Nephron (organoid): ENCODE results near the gene KCNK7.

Source experiments
- H3K27ac Mint-ChIP-seq, 3 experiments: 2 replicates each; pipeline ENCODE4 v1.8.0; 2020; ENCODE audit warnings: mixed read lengths in 3 of 3, mild to moderate bottlenecking in 2 of 3, moderate library complexity in 1 of 3
- H3K27me3 Mint-ChIP-seq: 2 replicates; pipeline ENCODE4 v1.8.0; 2021; ENCODE audit warnings: low read depth, mild to moderate bottlenecking, moderate library complexity, mixed read lengths
- H3K36me3 Mint-ChIP-seq: 2 replicates; pipeline ENCODE4 v1.8.0; 2020; ENCODE audit warnings: low read depth, mixed read lengths
- H3K4me1 Mint-ChIP-seq: 2 replicates; pipeline ENCODE4 v1.8.0; 2020; ENCODE audit warnings: mixed read lengths
- H3K4me3 Mint-ChIP-seq, 3 experiments: 2 replicates each; pipeline ENCODE4 v1.8.0; 2020; ENCODE audit warnings: mild to moderate bottlenecking in 3 of 3, mixed read lengths in 3 of 3, moderate library complexity in 2 of 3
- H3K9me3 Mint-ChIP-seq: 2 replicates; pipeline ENCODE4 v1.8.0; 2020; ENCODE audit warnings: mixed read lengths
- TF ChIP-seq, protein P1 (sequence below), 3 experiments: fragments of 200-600 bp; sonication (generic); IDR thresholded peaks; one replicate each; pipeline ENCODE4 v1.5.0; 2021; ENCODE audit warnings: antibody characterized with exemption in 3 of 3; ENCODE audit not compliant: unreplicated experiment in 3 of 3

Gene KCNK7

GRCh38 chr11:65575568-65576231 is 19.9 kb downstream of the KCNK7 start, which contains the start of gene EHBP1L1:
Gene EHBP1L1, plus strand, starts transcription at chr11:65576053. Its CDS starts 250 bp downstream, at chr11:65576303.
- Mint-ChIP-seq H3K4me3 (peak within 1 kb of the TSS; percentile 82 to 90 (median 88)), H3K4me1 (peaks cover 51% of the 10 kb centered on the region), H3K27me3 (peaks cover 3% of the 10 kb centered on the region), H3K27ac (peak within 1 kb of the TSS; percentile 75 to 83 (median 76)), H3K36me3 (no peaks in the 10 kb centered on the region), H3K9me3 (no peaks in the 10 kb centered on the region)
- TF ChIP-seq, protein P1, sequence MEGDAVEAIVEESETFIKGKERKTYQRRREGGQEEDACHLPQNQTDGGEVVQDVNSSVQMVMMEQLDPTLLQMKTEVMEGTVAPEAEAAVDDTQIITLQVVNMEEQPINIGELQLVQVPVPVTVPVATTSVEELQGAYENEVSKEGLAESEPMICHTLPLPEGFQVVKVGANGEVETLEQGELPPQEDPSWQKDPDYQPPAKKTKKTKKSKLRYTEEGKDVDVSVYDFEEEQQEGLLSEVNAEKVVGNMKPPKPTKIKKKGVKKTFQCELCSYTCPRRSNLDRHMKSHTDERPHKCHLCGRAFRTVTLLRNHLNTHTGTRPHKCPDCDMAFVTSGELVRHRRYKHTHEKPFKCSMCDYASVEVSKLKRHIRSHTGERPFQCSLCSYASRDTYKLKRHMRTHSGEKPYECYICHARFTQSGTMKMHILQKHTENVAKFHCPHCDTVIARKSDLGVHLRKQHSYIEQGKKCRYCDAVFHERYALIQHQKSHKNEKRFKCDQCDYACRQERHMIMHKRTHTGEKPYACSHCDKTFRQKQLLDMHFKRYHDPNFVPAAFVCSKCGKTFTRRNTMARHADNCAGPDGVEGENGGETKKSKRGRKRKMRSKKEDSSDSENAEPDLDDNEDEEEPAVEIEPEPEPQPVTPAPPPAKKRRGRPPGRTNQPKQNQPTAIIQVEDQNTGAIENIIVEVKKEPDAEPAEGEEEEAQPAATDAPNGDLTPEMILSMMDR (IDR thresholded peaks at IDR 0.05; ENCODE audit: unreplicated experiment in 3 of 3) = no peak

DNA sequence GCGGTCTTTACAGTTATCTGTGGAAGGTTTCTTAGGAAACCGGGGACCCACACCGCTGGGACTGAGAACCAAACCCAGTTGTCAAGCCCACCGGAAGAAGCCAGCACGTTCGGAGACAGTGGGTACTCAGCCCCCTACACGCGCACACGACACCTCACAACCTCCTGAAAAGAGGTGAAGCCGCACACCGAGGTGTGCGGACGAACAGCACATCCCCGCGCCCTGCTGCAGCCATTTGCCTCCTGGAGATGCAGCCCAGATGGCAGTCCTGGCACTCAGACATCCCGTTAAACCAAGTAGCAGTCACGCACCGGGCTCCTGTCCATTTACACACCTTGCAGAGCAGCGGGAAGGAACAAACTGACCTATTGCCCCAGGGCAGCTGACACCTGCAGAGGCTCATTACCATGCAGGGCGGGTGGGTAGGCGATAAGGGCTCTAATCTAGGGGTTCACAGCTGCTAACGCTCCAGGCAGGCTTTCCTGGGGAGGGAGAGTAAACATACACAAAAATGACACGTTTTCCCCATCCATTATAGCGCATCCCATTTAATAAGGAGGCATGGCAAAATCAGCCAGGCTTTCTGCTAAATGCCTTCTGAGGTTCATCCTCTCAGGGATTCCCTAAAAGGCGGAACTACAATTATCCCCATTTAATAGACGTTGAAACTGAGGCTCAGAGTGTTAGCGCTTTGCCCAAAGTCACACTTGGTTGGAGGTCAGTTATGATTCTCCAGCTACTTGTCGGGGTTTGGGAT is 20.6 kb downstream of the KCNK7 start:
- H3K27me3 Mint-ChIP-seq = peaks cover 3% of the 10 kb centered on the region
- H3K4me3 Mint-ChIP-seq = peak overlapping the region; percentile 82 to 90 (median 88)
- peak overlapping the region; percentile 75 to 83 (median 76) for H3K27ac Mint-ChIP-seq
- H3K9me3 Mint-ChIP-seq = no peaks in the 10 kb centered on the region
- H3K4me1 Mint-ChIP-seq = peaks cover 57% of the 10 kb centered on the region
- no peaks in the 10 kb centered on the region for H3K36me3 Mint-ChIP-seq
- TF ChIP-seq, protein P1 (IDR thresholded peaks at IDR 0.05; ENCODE audit: unreplicated experiment in 3 of 3) = no peak

DNA sequence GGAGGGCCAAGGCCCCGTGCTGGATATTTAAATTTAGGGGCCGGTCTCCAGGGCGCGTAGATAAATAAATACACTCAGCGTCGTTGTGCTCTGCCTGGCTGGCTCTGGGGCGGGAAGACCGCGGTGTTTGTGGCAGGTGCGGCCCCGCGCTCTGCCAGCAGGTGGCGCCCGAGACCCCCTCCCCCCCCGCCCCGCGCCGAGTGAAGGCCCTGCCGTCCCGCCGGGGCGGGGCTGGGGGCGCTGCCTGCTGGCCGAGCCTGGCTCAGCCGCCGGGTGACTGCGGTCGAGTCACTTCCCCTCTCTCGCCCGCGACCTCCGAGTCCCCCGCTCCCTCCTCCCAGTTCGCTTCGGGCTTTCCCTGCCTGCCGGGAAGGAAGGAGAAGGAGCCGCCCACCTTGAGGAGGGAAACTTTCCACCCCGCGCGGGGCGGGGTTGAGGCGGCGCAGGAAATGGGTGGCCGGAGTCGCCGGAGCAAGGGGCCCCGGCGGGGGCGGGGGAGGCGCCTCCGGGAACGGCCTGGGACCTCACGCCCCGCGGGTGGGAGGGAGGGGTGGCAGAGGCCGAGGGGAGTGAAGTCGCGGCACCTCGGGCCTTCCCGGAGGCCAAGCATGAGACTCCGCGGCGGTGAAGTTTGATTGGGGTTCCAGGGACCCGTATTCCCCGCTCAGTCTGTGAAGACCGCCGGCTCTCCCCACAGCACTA is 21.3 kb downstream of the KCNK7 start:
- peak overlapping the region; percentile 89 to 90 (median 90) for H3K4me3 Mint-ChIP-seq
- TF ChIP-seq, protein P1 (IDR thresholded peaks at IDR 0.05; ENCODE audit: unreplicated experiment in 3 of 3) = peak; percentile 98 to 99 (median 99)
- peak overlapping the region; percentile 75 to 83 (median 76) for H3K27ac Mint-ChIP-seq
- no peaks in the 10 kb centered on the region for H3K9me3 Mint-ChIP-seq
- H3K27me3 Mint-ChIP-seq = peaks cover 3% of the 10 kb centered on the region
- no peaks in the 10 kb centered on the region for H3K36me3 Mint-ChIP-seq
- H3K4me1 Mint-ChIP-seq = peaks cover 64% of the 10 kb centered on the region

DNA sequence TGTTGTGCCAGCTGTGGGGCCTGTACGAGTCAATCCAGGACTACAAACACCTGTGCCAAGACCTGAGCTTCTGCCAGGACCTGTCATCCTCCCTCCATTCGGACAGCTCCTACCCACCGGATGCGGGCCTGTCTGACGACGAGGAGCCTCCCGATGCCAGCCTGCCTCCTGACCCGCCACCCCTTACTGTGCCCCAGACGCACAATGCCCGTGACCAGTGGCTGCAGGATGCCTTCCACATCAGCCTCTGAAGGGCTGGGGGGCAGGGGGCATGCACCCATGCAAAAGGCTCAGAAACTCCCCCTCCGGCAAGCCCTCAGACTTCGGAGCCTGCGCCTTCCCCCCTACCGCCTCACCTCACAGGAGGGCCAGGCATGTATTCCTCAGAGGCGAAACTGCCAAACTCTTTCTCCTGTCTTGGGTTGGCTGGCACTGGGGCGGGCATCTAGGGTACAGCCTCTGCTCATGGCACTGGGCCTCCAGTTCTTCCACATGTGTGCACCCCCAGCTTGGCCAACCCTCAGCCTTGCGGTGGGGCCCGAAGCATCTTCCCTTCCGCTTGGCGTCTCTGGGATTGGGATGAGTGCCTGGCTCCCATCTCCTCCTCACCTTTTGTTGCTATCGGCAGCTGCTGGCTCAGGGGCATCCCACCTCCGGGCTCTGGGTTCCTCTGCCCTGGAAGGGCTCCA is 22.1 kb downstream of the KCNK7 start:
- no peaks in the 10 kb centered on the region for H3K9me3 Mint-ChIP-seq
- H3K36me3 Mint-ChIP-seq = no peaks in the 10 kb centered on the region
- H3K4me1 Mint-ChIP-seq = peaks cover 68% of the 10 kb centered on the region
- peaks cover 3% of the 10 kb centered on the region for H3K27me3 Mint-ChIP-seq
- TF ChIP-seq, protein P1 (IDR thresholded peaks at IDR 0.05; ENCODE audit: unreplicated experiment in 3 of 3) = no peak
- H3K4me3 Mint-ChIP-seq = peak overlapping the region; percentile 89 to 90 (median 90)
- H3K27ac Mint-ChIP-seq = peak overlapping the region; percentile 27 to 65 (median 59)

DNA sequence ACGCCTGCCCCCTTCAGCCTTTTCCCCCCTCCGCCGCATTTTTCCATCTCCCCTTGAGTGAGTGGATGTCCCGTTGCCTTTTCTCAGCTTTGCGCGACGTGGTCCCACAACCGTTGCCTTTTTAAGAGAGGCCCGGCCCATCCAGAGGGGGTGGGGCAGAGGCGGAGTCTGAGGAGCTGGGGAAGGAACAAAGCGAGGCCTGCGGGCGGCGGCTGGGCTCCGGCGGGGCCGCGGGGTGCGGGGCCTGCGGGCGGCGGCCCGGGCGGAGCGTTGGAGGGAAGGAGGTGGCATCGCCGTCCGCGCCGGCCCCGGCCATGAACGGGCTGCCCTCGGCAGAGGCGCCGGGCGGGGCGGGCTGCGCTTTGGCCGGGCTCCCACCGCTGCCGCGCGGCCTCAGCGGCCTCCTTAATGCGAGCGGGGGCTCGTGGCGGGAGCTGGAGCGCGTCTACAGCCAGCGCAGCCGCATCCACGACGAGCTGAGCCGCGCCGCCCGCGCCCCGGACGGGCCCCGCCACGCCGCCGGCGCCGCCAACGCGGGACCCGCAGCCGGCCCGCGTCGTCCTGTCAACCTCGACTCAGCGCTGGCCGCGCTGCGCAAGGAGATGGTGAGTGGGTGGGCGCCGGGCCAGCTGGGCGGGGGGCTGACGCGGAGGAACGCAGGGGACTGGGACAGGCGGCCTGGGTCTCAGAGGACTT is 23.1 kb downstream of the KCNK7 start, which contains the start of gene FAM89B:
Gene FAM89B, plus strand, starts transcription at position 183 of the 696 bp plus-strand sequence. Its CDS starts 132 bp downstream, at position 315.
- Mint-ChIP-seq H3K4me3 (peak within 1 kb of the TSS; percentile 94 to 99 (median 95)), H3K4me1 (peaks cover 65% of the 10 kb centered on the region), H3K27me3 (peaks cover 3% of the 10 kb centered on the region), H3K36me3 (peaks cover 3% of the 10 kb centered on the region), H3K27ac (peak within 1 kb of the TSS; percentile 66 to 87 (median 82)), H3K9me3 (no peaks in the 10 kb centered on the region)
- TF ChIP-seq, protein P1 (IDR thresholded peaks at IDR 0.05; ENCODE audit: unreplicated experiment in 3 of 3) = no peak
